GM23248 (cell line): Measurements from ENCODE around the gene MRPL23. TPM values are rescaled to one million over a fixed set of nuclear protein-coding genes. Genes with fewer than 3 reads are reported as not detected.

ENCODE experiments used
- DNase-seq: peaks from one replicate; pipeline ENCODE4 v3.0.0-alpha.2; 2015
- H2AFZ ChIP-seq: fragments of 200-600 bp; sonication (generic); 2 replicates; pipeline ENCODE4 v1.6.1; 2016; ENCODE audit warnings: antibody characterized with exemption
- H3F3A ChIP-seq: fragments of 200-600 bp; sonication (generic); 2 replicates; pipeline ENCODE4 v1.6.1; 2016; ENCODE audit warnings: mild to moderate bottlenecking, antibody characterized with exemption, mixed run types; ENCODE audit not compliant: insufficient read depth
- H3K27ac ChIP-seq: fragments of 200-600 bp; sonication (generic); 2 replicates; pipeline ENCODE4 v1.5.1; 2016; ENCODE audit warnings: mild to moderate bottlenecking
- H3K27me3 ChIP-seq: fragments of 200-600 bp; sonication (generic); replicated peaks from 2 replicates; pipeline ENCODE4 v1.6.1; 2016; ENCODE audit warnings: mild to moderate bottlenecking; ENCODE audit not compliant: insufficient read depth
- H3K36me3 ChIP-seq: fragments of 200-600 bp; sonication (generic); 2 replicates; pipeline ENCODE4 v1.6.1; 2016; ENCODE audit warnings: low read depth, mild to moderate bottlenecking
- H3K4me1 ChIP-seq: fragments of 200-600 bp; sonication (generic); 2 replicates; pipeline ENCODE4 v1.6.1; 2016; ENCODE audit warnings: mild to moderate bottlenecking; ENCODE audit not compliant: insufficient read depth
- H3K4me2 ChIP-seq: fragments of 200-600 bp; sonication (generic); one replicate; pipeline ENCODE4 v1.6.1; 2016; ENCODE audit warnings: mild to moderate bottlenecking; ENCODE audit not compliant: unreplicated experiment
- H3K4me3 ChIP-seq: fragments of 200-600 bp; sonication (generic); 2 replicates; pipeline ENCODE4 v1.5.1; 2016; ENCODE audit warnings: mild to moderate bottlenecking
- H3K79me2 ChIP-seq: fragments of 200-600 bp; sonication (generic); 2 replicates; pipeline ENCODE4 v1.6.1; 2016; ENCODE audit warnings: mild to moderate bottlenecking; ENCODE audit not compliant: insufficient read depth
- H3K9ac ChIP-seq: fragments of 200-600 bp; sonication (generic); 2 replicates; pipeline ENCODE4 v1.6.1; 2016; ENCODE audit warnings: mild to moderate bottlenecking
- H3K9me2 ChIP-seq: fragments of 200-600 bp; sonication (generic); 2 replicates; pipeline ENCODE4 v1.6.1; 2016; ENCODE audit warnings: mixed run types, mild to moderate bottlenecking, moderate library complexity; ENCODE audit not compliant: insufficient read depth
- H3K9me3 ChIP-seq: fragments of 200-600 bp; sonication (generic); one replicate; pipeline ENCODE4 v1.6.1; 2017; ENCODE audit warnings: low read depth
- H4K20me1 ChIP-seq: fragments of 200-600 bp; sonication (generic); 2 replicates; pipeline ENCODE4 v1.6.0; 2016; ENCODE audit not compliant: insufficient read depth
- EZH2 ChIP-seq: fragments of 200-600 bp; sonication (generic); IDR thresholded peaks from 2 replicates; pipeline ENCODE4 v1.6.1; 2018; ENCODE audit warnings: antibody characterized with exemption, mild to moderate bottlenecking; ENCODE audit not compliant: insufficient read depth, poor library complexity, severe bottlenecking
- EZH2phosphoT487 ChIP-seq: fragments of 200-600 bp; sonication (generic); IDR thresholded peaks from 2 replicates; pipeline ENCODE4 v1.6.1; 2018; ENCODE audit warnings: antibody characterized with exemption, moderate library complexity, mild to moderate bottlenecking, low read depth; ENCODE audit not compliant: insufficient read depth
- WGBS, 2 experiments: methylation state at CpG; one replicate each; pipeline ENCODE4 v1.1.6; 2015 to 2017; ENCODE audit warnings: low lambda C conversion rate in 2 of 2, low coverage in 1 of 2; ENCODE audit errors: missing lambda C conversion rate in 2 of 2; 5-methylcytosine and 5-hydroxymethylcytosine counted together
- in situ Hi-C: fragments of 300-500 bp; cut with MboI; formaldehyde crosslinking; loops from 2 replicates; pipeline ENCODE4 v1.15.0; 2020
- polyA plus RNA-seq: library from polyadenylated mRNA; unstranded; fragments of >200 nt; fragmentation: Nextera tagmentation; extraction: Ambion mirVana; gene quantifications from 2 replicates; pipeline ENCODE4 v1.2.1, GENCODE V29; 2016
- total RNA-seq: library from RNA; depleted of rRNA; stranded (reverse); fragments of >200 nt; shearing (Covaris generic); gene quantifications from 2 replicates; pipeline ENCODE4 v1.2.3, GENCODE V29; 2014

The MRPL23 gene
- total and polyA plus RNA-seq, 2 experiments from 2014 or later: 40.5 to 47.7 TPM

DNA sequence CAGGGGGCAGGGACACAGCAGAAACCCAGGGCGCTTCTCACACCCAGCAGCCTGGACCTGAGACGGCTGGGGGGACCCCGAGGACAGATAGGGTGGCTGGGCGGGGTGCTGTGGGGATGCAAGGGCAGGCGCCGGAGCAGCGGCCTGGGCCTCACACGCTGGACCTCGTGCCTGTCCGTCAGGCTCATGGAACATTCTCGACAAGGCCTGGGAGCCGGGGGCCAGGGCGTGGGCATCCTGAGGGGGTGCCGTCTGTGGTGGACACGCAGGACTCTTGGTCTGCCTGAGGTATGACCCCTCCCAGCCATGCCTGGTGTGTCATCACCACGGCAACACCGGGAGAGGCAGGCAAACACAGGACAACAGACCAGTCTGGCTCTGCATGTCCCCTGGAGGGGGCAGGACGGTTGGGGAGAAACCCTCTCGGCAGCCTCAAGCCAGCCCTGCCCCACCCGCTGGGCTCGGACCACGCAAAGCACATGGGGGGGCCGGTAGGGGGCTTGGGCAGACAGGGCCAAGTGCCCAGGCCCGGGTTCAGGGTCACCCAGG is 21.4 kb downstream of the MRPL23 start:
- no peak overlapping the region for H2AFZ ChIP-seq
- no peaks in the 10 kb centered on the region for H3K9me2 ChIP-seq
- no peak overlapping the region for H3K4me2 ChIP-seq
- no peaks in the 10 kb centered on the region for H3F3A ChIP-seq
- H4K20me1 ChIP-seq: no peaks in the 10 kb centered on the region
- no CpG with 5 or more reads among the region's 24 CpGs for WGBS, 2 experiments
- no peaks in the 10 kb centered on the region for H3K36me3 ChIP-seq
- no peak for TF ChIP-seq EZH2phosphoT487
- TF ChIP-seq EZH2: no peak
- H3K4me1 ChIP-seq: no peaks in the 10 kb centered on the region
- H3K4me3 ChIP-seq: no peak overlapping the region
- H3K9me3 ChIP-seq: no peaks in the 10 kb centered on the region
- in situ Hi-C loops: no loop called here
- no peak for DNase-seq
- H3K79me2 ChIP-seq: no peaks in the 10 kb centered on the region
- H3K27me3 ChIP-seq: no peaks in the 10 kb centered on the region
- H3K9ac ChIP-seq: no peak overlapping the region
- no peak overlapping the region for H3K27ac ChIP-seq

GRCh38 chr11:1969035-1969434 is 21.9 kb downstream of the MRPL23 start:
- WGBS, 2 experiments: no CpG with 5 or more reads among the region's 21 CpGs
- no peak overlapping the region for H3K27ac ChIP-seq
- no peak overlapping the region for H3K4me3 ChIP-seq
- H3K27me3 ChIP-seq: no peaks in the 10 kb centered on the region
- H3F3A ChIP-seq: no peaks in the 10 kb centered on the region
- in situ Hi-C loops: no loop called here
- TF ChIP-seq EZH2 (no peak), EZH2phosphoT487 (no peak)
- no peak for DNase-seq
- H3K9me3 ChIP-seq: no peaks in the 10 kb centered on the region
- H3K4me2 ChIP-seq: no peak overlapping the region
- H3K9me2 ChIP-seq: no peaks in the 10 kb centered on the region
- no peak overlapping the region for H2AFZ ChIP-seq
- H3K36me3 ChIP-seq: no peaks in the 10 kb centered on the region
- no peak overlapping the region for H3K9ac ChIP-seq
- no peaks in the 10 kb centered on the region for H3K4me1 ChIP-seq
- no peaks in the 10 kb centered on the region for H3K79me2 ChIP-seq
- no peaks in the 10 kb centered on the region for H4K20me1 ChIP-seq

DNA sequence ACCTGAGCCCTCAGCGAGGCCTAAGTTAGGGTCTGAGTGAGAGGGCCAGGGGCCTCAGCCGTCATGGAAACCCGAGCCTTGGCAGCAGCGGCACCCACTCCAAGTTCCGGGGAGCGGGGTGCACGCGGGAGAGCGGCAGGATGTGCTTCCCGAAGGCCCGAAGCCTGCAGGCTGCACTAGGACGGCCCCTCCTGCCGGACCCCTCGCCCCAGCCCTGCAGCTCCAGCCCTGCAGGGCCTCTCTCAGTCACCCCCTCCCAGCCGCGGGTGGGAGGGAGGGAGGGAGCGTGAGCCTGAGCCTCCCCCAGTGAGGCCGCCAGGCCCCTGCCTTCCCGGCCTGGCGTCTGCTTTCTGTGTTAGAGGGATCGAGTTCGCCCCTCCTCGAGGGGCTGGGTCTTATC is 22.6 kb downstream of the MRPL23 start:
- H3K4me1 ChIP-seq: no peaks in the 10 kb centered on the region
- H3K9ac ChIP-seq: no peak overlapping the region
- no peaks in the 10 kb centered on the region for H3K36me3 ChIP-seq
- H4K20me1 ChIP-seq: no peaks in the 10 kb centered on the region
- no peak overlapping the region for H3K4me3 ChIP-seq
- H3K79me2 ChIP-seq: no peaks in the 10 kb centered on the region
- H3K27ac ChIP-seq: no peak overlapping the region
- H3K9me2 ChIP-seq: no peaks in the 10 kb centered on the region
- H3K27me3 ChIP-seq: no peaks in the 10 kb centered on the region
- H2AFZ ChIP-seq: no peak overlapping the region
- no peak overlapping the region for H3K4me2 ChIP-seq
- H3F3A ChIP-seq: no peaks in the 10 kb centered on the region
- no peak for DNase-seq
- WGBS, 2 experiments: no CpG with 5 or more reads among the region's 23 CpGs
- TF ChIP-seq EZH2phosphoT487 (no peak), EZH2 (no peak)
- no peaks in the 10 kb centered on the region for H3K9me3 ChIP-seq
- in situ Hi-C loops: no loop called here

- H3K36me3 ChIP-seq: no peaks in the 10 kb centered on the region
- H3F3A ChIP-seq: no peaks in the 10 kb centered on the region
- WGBS, 2 experiments: 72 to 88% methylated on average over 6 to 8 of the region's 15 CpGs
- no peaks in the 10 kb centered on the region for H3K27me3 ChIP-seq
- no peaks in the 10 kb centered on the region for H3K4me1 ChIP-seq
- H3K27ac ChIP-seq: no peak overlapping the region
- H3K9ac ChIP-seq: no peak overlapping the region
- TF ChIP-seq EZH2 (no peak), EZH2phosphoT487 (no peak)
- no peaks in the 10 kb centered on the region for H3K79me2 ChIP-seq
- no peaks in the 10 kb centered on the region for H4K20me1 ChIP-seq
- no peaks in the 10 kb centered on the region for H3K9me3 ChIP-seq
- in situ Hi-C loops: no loop called here
- DNase-seq: no peak
- no peak overlapping the region for H3K4me2 ChIP-seq
- no peaks in the 10 kb centered on the region for H3K9me2 ChIP-seq
- no peak overlapping the region for H3K4me3 ChIP-seq
- H2AFZ ChIP-seq: no peak overlapping the region
These were observed 23.8 kb downstream of the MRPL23 start for GRCh38 chr11:1970956-1971355.

GRCh38 chr11:1975185-1975584 is 28.1 kb downstream of the MRPL23 start:
- no peaks in the 10 kb centered on the region for H4K20me1 ChIP-seq
- WGBS, 2 experiments: no CpG with 5 or more reads among the region's 13 CpGs

More at GRCh38 chr11:1975185-1975584, 28.1 kb downstream of the MRPL23 start:
- Histone ChIP-seq H3K27me3 (no peaks in the 10 kb centered on the region), H2AFZ (no peak overlapping the region), H3K9ac (no peak overlapping the region), H3K36me3 (no peaks in the 10 kb centered on the region), H3K4me1 (no peaks in the 10 kb centered on the region), H3K9me2 (no peaks in the 10 kb centered on the region), H3K4me2 (no peak overlapping the region), H3K27ac (no peak overlapping the region), H3K9me3 (no peaks in the 10 kb centered on the region), H3F3A (no peaks in the 10 kb centered on the region), H3K79me2 (no peaks in the 10 kb centered on the region), H3K4me3 (no peak overlapping the region)
- DNase-seq: no peak
- TF ChIP-seq EZH2phosphoT487: no peak
- TF ChIP-seq EZH2: no peak
- in situ Hi-C loops: no loop called here
